Glomerular endothelial cell (primary cell): ENCODE data around the gene QKI. TPM values are rescaled to one million over a fixed set of nuclear protein-coding genes. Genes with fewer than 3 reads are reported as not detected.
"Not testable (repeated sequence)": the region's sequence is repeated elsewhere in the genome, so short reads cannot be mapped to it uniquely, and the experiment has no call there.

Experiments used
- DNase-seq: peaks from one replicate; pipeline ENCODE4 v3.0.0-alpha.2; 2011; ENCODE audit warnings: low read depth, low spot score; ENCODE audit errors: extremely low read depth
- total RNA-seq: library from RNA; depleted of rRNA; stranded (reverse); fragments of >200 nt; gene quantifications from 2 replicates; pipeline ENCODE4 v1.2.3, GENCODE V29; 2015

The QKI gene
- total RNA-seq, 1 donor from 2014 or later: 224 TPM

GRCh38 chr6:163413345-163414116 lies 987 bp upstream of the QKI start:
- DNase-seq: no peak

GRCh38 chr6:163414946-163415619 lies 565 bp downstream of the QKI start:
- no peak for DNase-seq

- no peak for DNase-seq
Observed at GRCh38 chr6:163415620-163416556, 1.4 kb downstream of the QKI start.

- peak; percentile 83 for DNase-seq
Observed at GRCh38 chr6:163416557-163417253, 2.2 kb downstream of the QKI start.

GRCh38 chr6:163417595-163417994 lies 3.1 kb downstream of the QKI start:
- no peak for DNase-seq

GRCh38 chr6:163418311-163419029 lies 4.0 kb downstream of the QKI start:
- DNase-seq: no peak

GRCh38 chr6:163419413-163420288 lies 5.1 kb downstream of the QKI start:
- DNase-seq: no peak

GRCh38 chr6:163420289-163420614 lies 5.7 kb downstream of the QKI start:
- no peak for DNase-seq

GRCh38 chr6:163422550-163422949 lies 8.0 kb downstream of the QKI start:
- DNase-seq: no peak

GRCh38 chr6:163423696-163424095 lies 9.2 kb downstream of the QKI start:
- no peak for DNase-seq

GRCh38 chr6:163427498-163428254 lies 13.2 kb downstream of the QKI start:
- DNase-seq: no peak

- DNase-seq: no peak
Observed at GRCh38 chr6:163428373-163428772, 13.9 kb downstream of the QKI start.

GRCh38 chr6:163429858-163430448 lies 15.4 kb downstream of the QKI start:
- DNase-seq: no peak

- DNase-seq: no peak
Observed at GRCh38 chr6:163432300-163432699, 17.8 kb downstream of the QKI start.

- not testable (repeated sequence) for DNase-seq
Observed at GRCh38 chr6:163433486-163433885, 19.0 kb downstream of the QKI start.

GRCh38 chr6:163435023-163435422 lies 20.5 kb downstream of the QKI start:
- DNase-seq: no peak

GRCh38 chr6:163436843-163437242 lies 22.3 kb downstream of the QKI start:
- DNase-seq: no peak

- DNase-seq: no peak
Observed at GRCh38 chr6:163437466-163437865, 22.9 kb downstream of the QKI start.
